Sigmoid colon (tissue), 7 donors: ENCODE results near the gene COL2A1. TPM values are rescaled to one million over a fixed set of nuclear protein-coding genes. Genes with fewer than 3 reads are reported as not detected.

Source experiments
- DNase-seq: peaks from one replicate; pipeline ENCODE4 v3.0.0-alpha.2; 2019
- H3K27ac ChIP-seq, 4 donors: fragments of 200-600 bp; sonication (generic); one replicate each; pipeline ENCODE4 v1.5.1; 2016 to 2019; ENCODE audit warnings: mild to moderate bottlenecking in 1 of 4
- H3K27me3 ChIP-seq, 3 donors: fragments of 200-600 bp; sonication (generic); one replicate each; pipeline ENCODE4 v1.5.1; 2019; ENCODE audit warnings: mild to moderate bottlenecking in 1 of 3
- H3K36me3 ChIP-seq, 4 donors: fragments of 200-600 bp; sonication (generic); one replicate each; pipeline ENCODE4 v1.5.1; 2016 to 2019
- H3K4me1 ChIP-seq, 4 donors: fragments of 200-600 bp; sonication (generic); one replicate each; pipeline ENCODE4 v1.5.1; 2017 to 2019
- H3K4me3 ChIP-seq, 4 donors: fragments of 200-600 bp; sonication (generic); one replicate each; pipeline ENCODE4 v1.5.1; 2017 to 2019; ENCODE audit warnings: mild to moderate bottlenecking in 2 of 4, moderate library complexity in 1 of 4
- H3K9me3 ChIP-seq, 4 donors: fragments of 200-600 bp in 3 of 4; sonication (generic) in 3 of 4; one replicate each; pipeline versions ENCODE4 v1.5.1 to v1.6.1; 2013 to 2019
- CTCF ChIP-seq, 4 experiments: fragments of 450-650 bp in 3 of 4; fragments of 200-600 bp in 1 of 4; IDR thresholded peaks; one replicate each; pipeline ENCODE4 v1.5.1; 2016 to 2019; ENCODE audit warnings: antibody characterized with exemption in 4 of 4, mild to moderate bottlenecking in 3 of 4, moderate library complexity in 2 of 4
- EP300 ChIP-seq, 4 donors: sonication (generic); formaldehyde crosslinking; IDR thresholded peaks; one replicate each; pipeline ENCODE4 v1.6.1; 2017; ENCODE audit warnings: antibody characterized with exemption in 4 of 4
- POLR2A ChIP-seq, 2 donors: fragments of 450-650 bp; IDR thresholded peaks; one replicate each; pipeline ENCODE4 v1.6.1; 2016; ENCODE audit warnings: antibody characterized with exemption in 2 of 2, mild to moderate bottlenecking in 2 of 2, moderate library complexity in 2 of 2
- POLR2AphosphoS5 ChIP-seq, 4 donors: sonication (generic); formaldehyde crosslinking; IDR thresholded peaks; one replicate each; pipeline ENCODE4 v1.6.1; 2017; ENCODE audit warnings: antibody characterized with exemption in 4 of 4
- WGBS, 2 donors: extraction: QIAGEN DNeasy Blood & Tissue Kit; methylation state at CpG; one replicate each; pipeline ENCODE4 v1.1.7; 2013; 5-methylcytosine and 5-hydroxymethylcytosine counted together
- intact Hi-C: fragments of 100-400 bp; cut with DNase I; formaldehyde crosslinking; loops from one replicate; pipeline ENCODE4 v1.15.1; 2023
- polyA plus RNA-seq, 3 donors: library from polyadenylated mRNA; stranded (reverse); fragments of 200-250 nt; gene quantifications; one replicate each; pipeline ENCODE4 v1.2.3, GENCODE V29; 2013
- total RNA-seq, 4 donors: library from RNA; depleted of rRNA; stranded (reverse); fragments of >200 nt; gene quantifications; one replicate each; pipeline ENCODE4 v1.1.0, GENCODE V29; 2016
- donor health status: healthy with polysubstance abuse.
- donor health status: Bipolar disorder and iron deficiency.
- donor health status: healthy.

Gene COL2A1
- total and polyA plus RNA-seq, 7 donors, result 0.17 to 0.60 TPM; not detected in 5

GRCh38 chr12:47930634-47931033, 73.6 kb downstream of the COL2A1 start:
- Histone ChIP-seq H3K27me3 (no peaks in the 10 kb centered on the region), H3K36me3 (no peaks in the 10 kb centered on the region), H3K4me1 (peaks cover 0 to 8% (median 3%) of the 10 kb centered on the region in 4 donors), H3K27ac (no peak overlapping the region), H3K4me3 (no peak overlapping the region), H3K9me3 (no peaks in the 10 kb centered on the region)
- intact Hi-C loops, result no loop called here
- 94 to 95% methylated on average over 5 of the region's 5 CpGs for WGBS, 2 donors
- TF ChIP-seq EP300 (IDR thresholded peaks at IDR 0.05) (no peak), POLR2A (IDR thresholded peaks at IDR 0.05) (no peak), POLR2AphosphoS5 (IDR thresholded peaks at IDR 0.05) (no peak), CTCF (IDR thresholded peaks at IDR 0.05) (no peak)
- no peak for DNase-seq

GRCh38 chr12:47927346-47927745, 76.9 kb downstream of the COL2A1 start:
- H3K36me3 ChIP-seq, result no peaks in the 10 kb centered on the region
- H3K4me1 ChIP-seq, result no peaks in the 10 kb centered on the region
- H3K27ac ChIP-seq, result no peak overlapping the region
- no peaks in the 10 kb centered on the region for H3K9me3 ChIP-seq
- no peak for TF ChIP-seq POLR2A (IDR thresholded peaks at IDR 0.05)
- no peak for DNase-seq
- intact Hi-C loops, result no loop called here
- H3K4me3 ChIP-seq, result no peak overlapping the region
- 92% methylated on average over 3 of the region's 3 CpGs for WGBS, 2 donors
- no peaks in the 10 kb centered on the region for H3K27me3 ChIP-seq

Other genes starting within 250 kb of the COL2A1 start
- 10 to 100 TPM; 13.8 to 36.8 (median 14.6) TPM for gene RAPGEF3, start 245.6 kb downstream of the COL2A1 start, total RNA-seq
- 10 to 100 TPM in 1 of 3 donors, 1 to 10 TPM in 2; 3.9 to 16.2 (median 4.2) TPM for gene RAPGEF3, start 245.6 kb downstream of the COL2A1 start, polyA plus RNA-seq
- gene SLC48A1, start 231.2 kb downstream of the COL2A1 start, total RNA-seq, result 10 to 100 TPM; 30.3 to 46.6 (median 32.2) TPM
- 10 to 100 TPM in 2 of 3 donors, 1 to 10 TPM in 1; 6.9 to 14.2 (median 12.0) TPM for gene SLC48A1, start 231.2 kb downstream of the COL2A1 start, polyA plus RNA-seq
- gene HDAC7, start 184.6 kb downstream of the COL2A1 start, total RNA-seq, result 10 to 100 TPM; 45.3 to 79.2 (median 53.1) TPM
- gene HDAC7, start 184.6 kb downstream of the COL2A1 start, polyA plus RNA-seq, result 10 to 100 TPM in 2 of 3 donors, 1 to 10 TPM in 1; 6.5 to 44.8 (median 16.8) TPM
- gene VDR, start 99.5 kb downstream of the COL2A1 start, total RNA-seq, result 1 to 10 TPM in 3 of 4 donors, under 1 TPM in 1; 0.71 to 2.5 (median 1.5) TPM
- 10 to 100 TPM; 36.0 to 69.1 (median 60.5) TPM for gene VDR, start 99.5 kb downstream of the COL2A1 start, polyA plus RNA-seq
- 100 to 1,000 TPM in 2 of 4 donors, 10 to 100 TPM in 2; 46.2 to 122 (median 92.2) TPM for gene TMEM106C, start 40.9 kb downstream of the COL2A1 start, total RNA-seq
- 100 to 1,000 TPM; 145 to 199 (median 169) TPM for gene TMEM106C, start 40.9 kb downstream of the COL2A1 start, polyA plus RNA-seq
- gene SENP1, start 101.6 kb upstream of the COL2A1 start, total RNA-seq, result 10 to 100 TPM; 16.9 to 26.0 (median 24.3) TPM
- gene SENP1, start 101.6 kb upstream of the COL2A1 start, polyA plus RNA-seq, result 1 to 10 TPM; 4.2 to 5.9 (median 4.4) TPM
- 10 to 100 TPM; 59.2 to 70.6 (median 67.3) TPM for gene PFKM, start 114.9 kb upstream of the COL2A1 start, total RNA-seq
- 10 to 100 TPM; 15.6 to 31.1 (median 17.8) TPM for gene PFKM, start 114.9 kb upstream of the COL2A1 start, polyA plus RNA-seq
- gene ASB8, start 153.0 kb upstream of the COL2A1 start, total RNA-seq, result 10 to 100 TPM; 35.6 to 64.3 (median 38.5) TPM
- 10 to 100 TPM; 20.6 to 27.0 (median 25.8) TPM for gene ASB8, start 153.0 kb upstream of the COL2A1 start, polyA plus RNA-seq
- 1 to 10 TPM; 1.7 to 3.3 (median 2.1) TPM for gene CCDC184, start 179.2 kb upstream of the COL2A1 start, total RNA-seq
- under 1 TPM in 2 of 3 donors, not detected in 1; 0.60 to 0.96 TPM for gene CCDC184, start 179.2 kb upstream of the COL2A1 start, polyA plus RNA-seq
- not detected for gene OR10AD1, start 198.8 kb upstream of the COL2A1 start, total RNA-seq
- not detected for gene OR10AD1, start 198.8 kb upstream of the COL2A1 start, polyA plus RNA-seq